ENCODE measurements around the gene ANKS4B.

ANKS4B gene

GRCh38 chr16:21205303-21205702, 28.2 kb upstream of the ANKS4B start:
- Histone ChIP-seq H3K4me3 (ENCODE audit: low read depth, low read length) (no peak overlapping the region), H3K36me3 (ENCODE audit: control insufficient read depth in 2 of 2, insufficient read depth in 1 of 2, low read length in 2 of 2) (no peaks in the 10 kb centered on the region), H3K27ac (ENCODE audit: extremely low read depth, low read depth, low read length) (no peak overlapping the region), H3K4me1 (ENCODE audit: control insufficient read depth, insufficient read depth, low read length) (no peaks in the 10 kb centered on the region), H3K9me3 (ENCODE audit: control insufficient read depth, insufficient read depth, low read depth, low read length) (no peaks in the 10 kb centered on the region)
- ChIA-PET POLR2A (no interaction called here), CTCF (no interaction called here)
- TF ChIP-seq ZSCAN5A (tag by site-specific recombination; IDR thresholded peaks at IDR 0.05) (no peak), ZNF2 (tag by site-specific recombination; IDR thresholded peaks at IDR 0.05) (no peak), ZBTB48 (tag by site-specific recombination; IDR thresholded peaks at IDR 0.05) (no peak), ZNF513 (tag by site-specific recombination; IDR thresholded peaks at IDR 0.05) (no peak), ZNF426 (tag by site-specific recombination; IDR thresholded peaks at IDR 0.05) (no peak), KLF7 (tag by site-specific recombination; IDR thresholded peaks at IDR 0.05; ENCODE audit: borderline replicate concordance) (no peak), YY2 (tag by site-specific recombination; IDR thresholded peaks at IDR 0.05) (no peak), ZNF416 (tag by site-specific recombination; IDR thresholded peaks at IDR 0.05) (no peak), WT1 (tag by site-specific recombination; IDR thresholded peaks at IDR 0.05) (no peak), ZNF16 (tag by site-specific recombination; IDR thresholded peaks at IDR 0.05; ENCODE audit: low read depth) (no peak), ZNF561 (tag by site-specific recombination; IDR thresholded peaks at IDR 0.05; ENCODE audit: borderline replicate concordance) (no peak), HOXA7 (CRISPR knock-in tag; IDR thresholded peaks at IDR 0.05; ENCODE audit: borderline replicate concordance) (no peak), ZNF626 (tag by site-specific recombination; IDR thresholded peaks at IDR 0.05) (no peak), KLF16 (tag by site-specific recombination; IDR thresholded peaks at IDR 0.05) (no peak), ZNF394 (tag by site-specific recombination; IDR thresholded peaks at IDR 0.05; ENCODE audit: borderline replicate concordance) (no peak), ZNF324 (tag by site-specific recombination; IDR thresholded peaks at IDR 0.05) (no peak), ZNF473 (tag by site-specific recombination; IDR thresholded peaks at IDR 0.05) (no peak), ZNF18 (tag by site-specific recombination; IDR thresholded peaks at IDR 0.05) (no peak), ZNF341 (tag by site-specific recombination; IDR thresholded peaks at IDR 0.05; ENCODE audit: low read depth) (no peak), ZNF148 (tag by site-specific recombination; IDR thresholded peaks at IDR 0.05; ENCODE audit: borderline replicate concordance) (no peak)

GRCh38 chr16:21206550-21206949, 26.9 kb upstream of the ANKS4B start:
- TF ChIP-seq KLF7 (tag by site-specific recombination; IDR thresholded peaks at IDR 0.05; ENCODE audit: borderline replicate concordance) (no peak), ZNF354C (tag by site-specific recombination; IDR thresholded peaks at IDR 0.05; ENCODE audit: borderline replicate concordance, low read depth) (no peak), ZNF175 (tag by site-specific recombination; IDR thresholded peaks at IDR 0.05) (no peak), ZNF600 (tag by site-specific recombination; IDR thresholded peaks at IDR 0.05) (no peak), ZNF501 (tag by site-specific recombination; IDR thresholded peaks at IDR 0.05) (no peak), AEBP2 (tag by site-specific recombination; IDR thresholded peaks at IDR 0.05; ENCODE audit: borderline replicate concordance) (no peak), ZNF623 (tag by site-specific recombination; IDR thresholded peaks at IDR 0.05) (no peak), HOXC10 (CRISPR knock-in tag; IDR thresholded peaks at IDR 0.05) (no peak), ZBTB26 (tag by site-specific recombination; optimal IDR thresholded peaks at IDR 0.05) (no peak)
- ChIA-PET POLR2A (no interaction called here), CTCF (no interaction called here)
- Histone ChIP-seq H3K9me3 (ENCODE audit: control insufficient read depth, insufficient read depth, low read depth, low read length) (no peaks in the 10 kb centered on the region), H3K36me3 (ENCODE audit: control insufficient read depth in 2 of 2, insufficient read depth in 1 of 2, low read length in 2 of 2) (no peaks in the 10 kb centered on the region), H3K27ac (ENCODE audit: extremely low read depth, low read depth, low read length) (no peak overlapping the region), H3K4me3 (ENCODE audit: low read depth, low read length) (no peak overlapping the region), H3K4me1 (ENCODE audit: control insufficient read depth, insufficient read depth, low read length) (no peaks in the 10 kb centered on the region)

Data from HEK293 (cell line).